ENCODE results near the gene CABLES2. TPM values are rescaled to one million over a fixed set of nuclear protein-coding genes. Genes with fewer than 3 reads are reported as not detected.

Gene CABLES2
- polyA plus RNA-seq, 2 donors: 1.6 to 2.4 TPM

GRCh38 chr20:62382306-62383198 lies 24.5 kb downstream of the CABLES2 start:
- no peak overlapping the region for H3K4me3 ChIP-seq (ENCODE audit: low read depth in 1 of 2, low read length in 2 of 2)
- H3K27ac ChIP-seq (ENCODE audit: low read depth in 2 of 2, low read length in 1 of 2): peak overlapping the region in 1 of 2 donors; percentile 84
- 37 to 39% methylated on average over 18 of the region's 18 CpGs for WGBS, 2 donors
- no peaks in the 10 kb centered on the region for H3K27me3 ChIP-seq (ENCODE audit: control insufficient read depth in 1 of 2, insufficient read depth in 2 of 2, low read length in 2 of 2)
- no peaks in the 10 kb centered on the region for H3K9me3 ChIP-seq (ENCODE audit: control insufficient read depth in 2 of 2, insufficient read depth in 1 of 2, low read depth in 1 of 2, low read length in 1 of 2)
- peaks cover 7 to 32% of the 10 kb centered on the region in 2 donors for H3K4me1 ChIP-seq (ENCODE audit: control insufficient read depth in 2 of 2, insufficient read depth in 2 of 2, low read length in 1 of 2)
- H3K36me3 ChIP-seq (ENCODE audit: control insufficient read depth in 2 of 2, insufficient read depth in 2 of 2, low read length in 1 of 2): no peaks in the 10 kb centered on the region

GRCh38 chr20:62381842-62382241 lies 25.2 kb downstream of the CABLES2 start:
- peaks cover 9 to 35% of the 10 kb centered on the region in 2 donors for H3K4me1 ChIP-seq (ENCODE audit: control insufficient read depth in 2 of 2, insufficient read depth in 2 of 2, low read length in 1 of 2)
- H3K27me3 ChIP-seq (ENCODE audit: control insufficient read depth in 1 of 2, insufficient read depth in 2 of 2, low read length in 2 of 2): no peaks in the 10 kb centered on the region
- 86 to 89% methylated on average over 6 of the region's 6 CpGs for WGBS, 2 donors
- no peaks in the 10 kb centered on the region for H3K36me3 ChIP-seq (ENCODE audit: control insufficient read depth in 2 of 2, insufficient read depth in 2 of 2, low read length in 1 of 2)
- no peaks in the 10 kb centered on the region for H3K9me3 ChIP-seq (ENCODE audit: control insufficient read depth in 2 of 2, insufficient read depth in 1 of 2, low read depth in 1 of 2, low read length in 1 of 2)
- peak overlapping the region; percentile 84 to 85 for H3K27ac ChIP-seq (ENCODE audit: low read depth in 2 of 2, low read length in 1 of 2)
- no peak overlapping the region for H3K4me3 ChIP-seq (ENCODE audit: low read depth in 1 of 2, low read length in 2 of 2)

GRCh38 chr20:62381202-62381797 lies 25.8 kb downstream of the CABLES2 start:
- Histone ChIP-seq H3K9me3 (ENCODE audit: control insufficient read depth in 2 of 2, insufficient read depth in 1 of 2, low read depth in 1 of 2, low read length in 1 of 2) (no peaks in the 10 kb centered on the region), H3K27ac (ENCODE audit: low read depth in 2 of 2, low read length in 1 of 2) (peak overlapping the region; percentile 84 to 85), H3K4me1 (ENCODE audit: control insufficient read depth in 2 of 2, insufficient read depth in 2 of 2, low read length in 1 of 2) (peaks cover 13 to 37% of the 10 kb centered on the region in 2 donors), H3K36me3 (ENCODE audit: control insufficient read depth in 2 of 2, insufficient read depth in 2 of 2, low read length in 1 of 2) (no peaks in the 10 kb centered on the region), H3K4me3 (ENCODE audit: low read depth in 1 of 2, low read length in 2 of 2) (no peak overlapping the region), H3K27me3 (ENCODE audit: control insufficient read depth in 1 of 2, insufficient read depth in 2 of 2, low read length in 2 of 2) (no peaks in the 10 kb centered on the region)
- 36 to 55% methylated on average over 16 of the region's 16 CpGs for WGBS, 2 donors

GRCh38 chr20:62378215-62378614 lies 28.9 kb downstream of the CABLES2 start:
- peak overlapping the region; percentile 91 to 95 for H3K27ac ChIP-seq (ENCODE audit: low read depth in 2 of 2, low read length in 1 of 2)
- no peaks in the 10 kb centered on the region for H3K27me3 ChIP-seq (ENCODE audit: control insufficient read depth in 1 of 2, insufficient read depth in 2 of 2, low read length in 2 of 2)
- no peak overlapping the region for H3K4me3 ChIP-seq (ENCODE audit: low read depth in 1 of 2, low read length in 2 of 2)
- no peaks in the 10 kb centered on the region for H3K36me3 ChIP-seq (ENCODE audit: control insufficient read depth in 2 of 2, insufficient read depth in 2 of 2, low read length in 1 of 2)
- WGBS, 2 donors: 47 to 62% methylated on average over 22 of the region's 22 CpGs
- H3K9me3 ChIP-seq (ENCODE audit: control insufficient read depth in 2 of 2, insufficient read depth in 1 of 2, low read depth in 1 of 2, low read length in 1 of 2): no peaks in the 10 kb centered on the region
- H3K4me1 ChIP-seq (ENCODE audit: control insufficient read depth in 2 of 2, insufficient read depth in 2 of 2, low read length in 1 of 2): peaks cover 16 to 46% of the 10 kb centered on the region in 2 donors

GRCh38 chr20:62377615-62378178 lies 29.4 kb downstream of the CABLES2 start:
- Histone ChIP-seq H3K4me3 (ENCODE audit: low read depth in 1 of 2, low read length in 2 of 2) (no peak overlapping the region), H3K27ac (ENCODE audit: low read depth in 2 of 2, low read length in 1 of 2) (peak overlapping the region; percentile 91 to 95), H3K4me1 (ENCODE audit: control insufficient read depth in 2 of 2, insufficient read depth in 2 of 2, low read length in 1 of 2) (peaks cover 16 to 46% of the 10 kb centered on the region in 2 donors), H3K27me3 (ENCODE audit: control insufficient read depth in 1 of 2, insufficient read depth in 2 of 2, low read length in 2 of 2) (no peaks in the 10 kb centered on the region), H3K9me3 (ENCODE audit: control insufficient read depth in 2 of 2, insufficient read depth in 1 of 2, low read depth in 1 of 2, low read length in 1 of 2) (no peaks in the 10 kb centered on the region), H3K36me3 (ENCODE audit: control insufficient read depth in 2 of 2, insufficient read depth in 2 of 2, low read length in 1 of 2) (no peaks in the 10 kb centered on the region)
- 36 to 46% methylated on average over 11 to 15 of the region's 15 CpGs for WGBS, 2 donors

GRCh38 chr20:62377064-62377461 lies 30.0 kb downstream of the CABLES2 start:
- Histone ChIP-seq H3K4me1 (ENCODE audit: control insufficient read depth in 2 of 2, insufficient read depth in 2 of 2, low read length in 1 of 2) (peaks cover 16 to 43% of the 10 kb centered on the region in 2 donors), H3K27me3 (ENCODE audit: control insufficient read depth in 1 of 2, insufficient read depth in 2 of 2, low read length in 2 of 2) (no peaks in the 10 kb centered on the region), H3K36me3 (ENCODE audit: control insufficient read depth in 2 of 2, insufficient read depth in 2 of 2, low read length in 1 of 2) (no peaks in the 10 kb centered on the region), H3K4me3 (ENCODE audit: low read depth in 1 of 2, low read length in 2 of 2) (no peak overlapping the region), H3K27ac (ENCODE audit: low read depth in 2 of 2, low read length in 1 of 2) (peak overlapping the region; percentile 91 to 95), H3K9me3 (ENCODE audit: control insufficient read depth in 2 of 2, insufficient read depth in 1 of 2, low read depth in 1 of 2, low read length in 1 of 2) (no peaks in the 10 kb centered on the region)
- WGBS, 2 donors: 57 to 71% methylated on average over 17 of the region's 17 CpGs

- H3K36me3 ChIP-seq (ENCODE audit: control insufficient read depth in 2 of 2, insufficient read depth in 2 of 2, low read length in 1 of 2): no peaks in the 10 kb centered on the region
- H3K27ac ChIP-seq (ENCODE audit: low read depth in 2 of 2, low read length in 1 of 2): peak overlapping the region; percentile 58 to 95
- no peak overlapping the region for H3K4me3 ChIP-seq (ENCODE audit: low read depth in 1 of 2, low read length in 2 of 2)
- H3K4me1 ChIP-seq (ENCODE audit: control insufficient read depth in 2 of 2, insufficient read depth in 2 of 2, low read length in 1 of 2): peaks cover 16 to 38% of the 10 kb centered on the region in 2 donors
- no peaks in the 10 kb centered on the region for H3K27me3 ChIP-seq (ENCODE audit: control insufficient read depth in 1 of 2, insufficient read depth in 2 of 2, low read length in 2 of 2)
- 43 to 47% methylated on average over 26 of the region's 26 CpGs for WGBS, 2 donors
- H3K9me3 ChIP-seq (ENCODE audit: control insufficient read depth in 2 of 2, insufficient read depth in 1 of 2, low read depth in 1 of 2, low read length in 1 of 2): no peaks in the 10 kb centered on the region
These were observed 30.7 kb downstream of the CABLES2 start for GRCh38 chr20:62376112-62377063.

- Histone ChIP-seq H3K27me3 (ENCODE audit: control insufficient read depth in 1 of 2, insufficient read depth in 2 of 2, low read length in 2 of 2) (no peaks in the 10 kb centered on the region), H3K27ac (ENCODE audit: low read depth in 2 of 2, low read length in 1 of 2) (peak overlapping the region; percentile 38 to 56)
These were observed 32.5 kb downstream of the CABLES2 start for GRCh38 chr20:62374331-62375152.

More at GRCh38 chr20:62374331-62375152, 32.5 kb downstream of the CABLES2 start:
- no peak overlapping the region for H3K4me3 ChIP-seq (ENCODE audit: low read depth in 1 of 2, low read length in 2 of 2)
- 41 to 49% methylated on average over 24 of the region's 24 CpGs for WGBS, 2 donors
- no peaks in the 10 kb centered on the region for H3K9me3 ChIP-seq (ENCODE audit: control insufficient read depth in 2 of 2, insufficient read depth in 1 of 2, low read depth in 1 of 2, low read length in 1 of 2)
- no peaks in the 10 kb centered on the region for H3K36me3 ChIP-seq (ENCODE audit: control insufficient read depth in 2 of 2, insufficient read depth in 2 of 2, low read length in 1 of 2)
- peaks cover 21 to 40% of the 10 kb centered on the region in 2 donors for H3K4me1 ChIP-seq (ENCODE audit: control insufficient read depth in 2 of 2, insufficient read depth in 2 of 2, low read length in 1 of 2)
